ENCODE measurements around the gene C1orf159. TPM values are rescaled to one million over a fixed set of nuclear protein-coding genes. Genes with fewer than 3 reads are reported as not detected.
A peak's percentile ranks its signal among the peaks of the same experiment; 100 is the strongest.

Gene C1orf159
- total RNA-seq, 2 experiments from 2014 or later: 11.1 to 11.3 TPM

DNA sequence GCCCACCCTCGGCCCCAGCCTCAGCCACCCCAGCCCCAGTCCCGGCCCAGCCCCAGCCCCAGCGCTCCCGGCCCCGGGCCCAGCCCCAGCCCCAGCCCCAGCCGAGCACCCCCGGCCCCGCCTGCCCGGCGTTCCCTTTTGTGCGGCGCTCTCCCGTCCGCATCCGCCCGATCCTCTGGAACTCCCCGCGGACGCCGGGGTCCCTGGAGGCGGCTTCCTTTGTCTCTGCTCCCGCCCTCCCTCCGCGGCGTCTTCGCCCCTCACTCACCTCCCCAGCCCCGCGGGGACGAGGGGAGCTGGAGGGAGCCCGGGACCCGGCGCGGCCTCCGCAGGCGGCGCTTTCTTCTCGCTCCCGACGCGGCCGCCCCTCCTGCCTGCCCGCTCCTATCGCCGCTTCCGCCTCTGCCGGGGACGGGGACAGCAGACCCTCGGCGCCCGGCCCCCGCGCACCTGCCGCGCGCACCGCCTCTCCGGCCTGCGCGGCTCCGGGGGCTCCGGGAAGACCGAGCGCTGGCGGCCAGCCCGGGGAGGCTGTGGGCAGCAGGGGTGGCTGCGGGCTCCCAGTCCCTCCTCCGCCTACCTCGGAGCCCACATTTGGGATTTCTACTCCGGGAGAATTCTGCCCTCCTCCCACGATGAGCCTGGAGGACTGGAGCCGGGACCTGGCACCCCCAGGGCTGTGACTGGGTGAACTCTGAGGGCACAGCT, 82.0 kb downstream of the C1orf159 start:
- no peaks in the 10 kb centered on the region for H3K9me3 Mint-ChIP-seq
- no peak overlapping the region for H3K27ac ChIP-seq (ENCODE audit: low read depth in 1 of 2, low read length in 2 of 2)
- H3K27ac Mint-ChIP-seq: no peak overlapping the region
- peaks cover 40 to 41% of the 10 kb centered on the region in 2 experiments for H3K27me3 ChIP-seq (ENCODE audit: control insufficient read depth in 1 of 2, insufficient read depth in 2 of 2, low read length in 2 of 2)
- CTCF ChIA-PET: interaction anchor here (0.7 to 1.6 kb wide), 3 partner anchors 20 to 30 kb away, joined by 3 to 4 read pairs (median 3); partner anchors contain the start of gene ISG15
- peaks cover 9% of the 10 kb centered on the region for H3K4me1 Mint-ChIP-seq (ENCODE audit: low read depth)
- intact Hi-C loops (cut with DNase I, micrococcal nuclease): loop anchor here (1.0 to 10.0 kb wide), 4 partner anchors 258 to 408 kb away; partner anchors contain the start of genes ACAP3 (in 1 of the 2) and PUSL1 (in 1 of the 2)
- H3K36me3 ChIP-seq (ENCODE audit: insufficient read depth, low read length): no peaks in the 10 kb centered on the region
- H3K4me3 ChIP-seq (ENCODE audit: low read length): no peak overlapping the region
- H3K36me3 Mint-ChIP-seq (ENCODE audit: low read depth): no peaks in the 10 kb centered on the region
- TF ChIP-seq, protein P1, sequence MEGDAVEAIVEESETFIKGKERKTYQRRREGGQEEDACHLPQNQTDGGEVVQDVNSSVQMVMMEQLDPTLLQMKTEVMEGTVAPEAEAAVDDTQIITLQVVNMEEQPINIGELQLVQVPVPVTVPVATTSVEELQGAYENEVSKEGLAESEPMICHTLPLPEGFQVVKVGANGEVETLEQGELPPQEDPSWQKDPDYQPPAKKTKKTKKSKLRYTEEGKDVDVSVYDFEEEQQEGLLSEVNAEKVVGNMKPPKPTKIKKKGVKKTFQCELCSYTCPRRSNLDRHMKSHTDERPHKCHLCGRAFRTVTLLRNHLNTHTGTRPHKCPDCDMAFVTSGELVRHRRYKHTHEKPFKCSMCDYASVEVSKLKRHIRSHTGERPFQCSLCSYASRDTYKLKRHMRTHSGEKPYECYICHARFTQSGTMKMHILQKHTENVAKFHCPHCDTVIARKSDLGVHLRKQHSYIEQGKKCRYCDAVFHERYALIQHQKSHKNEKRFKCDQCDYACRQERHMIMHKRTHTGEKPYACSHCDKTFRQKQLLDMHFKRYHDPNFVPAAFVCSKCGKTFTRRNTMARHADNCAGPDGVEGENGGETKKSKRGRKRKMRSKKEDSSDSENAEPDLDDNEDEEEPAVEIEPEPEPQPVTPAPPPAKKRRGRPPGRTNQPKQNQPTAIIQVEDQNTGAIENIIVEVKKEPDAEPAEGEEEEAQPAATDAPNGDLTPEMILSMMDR (IDR thresholded peaks at IDR 0.05): no peak
- no peak overlapping the region for H3K4me3 Mint-ChIP-seq
- DNase-seq: peak in 2 of 14 experiments; percentile 13 to 50
- H3K27me3 Mint-ChIP-seq: peaks cover 42% of the 10 kb centered on the region
- H3K4me1 ChIP-seq (ENCODE audit: insufficient read depth, low read length): peaks cover 22% of the 10 kb centered on the region
- POLR2A ChIA-PET: no interaction called here
- ATAC-seq (ENCODE audit: poor library complexity): no peak
- H3K9me3 ChIP-seq (ENCODE audit: control insufficient read depth in 1 of 2, insufficient read depth in 1 of 2, low read length in 2 of 2): peaks cover 0 to 36% of the 10 kb centered on the region in 2 experiments

DNA sequence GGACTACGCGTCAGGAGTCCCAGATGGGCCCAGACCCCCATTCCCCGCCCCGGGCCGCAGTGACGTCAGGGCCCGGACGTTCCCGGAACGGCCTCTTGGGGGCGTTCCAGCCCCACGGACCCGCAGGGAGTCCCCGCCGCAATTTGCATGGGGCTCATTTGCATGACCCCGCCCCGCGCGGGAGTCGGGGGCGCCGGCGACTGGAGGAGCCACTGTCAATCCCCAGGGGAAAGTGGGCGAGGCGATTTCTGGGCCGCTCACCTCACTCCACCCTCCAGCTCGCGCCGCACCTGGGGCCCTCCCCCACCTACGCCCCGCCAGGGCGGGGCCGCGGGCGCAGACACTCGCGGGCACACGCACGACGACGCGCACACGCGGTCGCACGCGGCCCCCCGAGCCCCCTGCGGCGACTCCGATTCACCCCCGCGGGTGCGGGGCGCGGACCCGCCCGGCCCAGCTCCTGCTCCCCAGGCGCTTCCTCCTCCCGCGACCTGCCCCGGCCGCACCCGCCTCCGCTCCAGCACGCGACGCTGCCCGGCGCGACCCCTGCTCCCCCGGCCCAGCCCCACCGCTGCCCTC, 82.8 kb downstream of the C1orf159 start:
- Histone ChIP-seq H3K9me3 (ENCODE audit: control insufficient read depth in 1 of 2, insufficient read depth in 1 of 2, low read length in 2 of 2) (peaks cover 0 to 31% of the 10 kb centered on the region in 2 experiments), H3K36me3 (ENCODE audit: insufficient read depth, low read length) (no peaks in the 10 kb centered on the region), H3K27ac (ENCODE audit: low read depth in 1 of 2, low read length in 2 of 2) (no peak overlapping the region), H3K4me3 (ENCODE audit: low read length) (peak overlapping the region; percentile 40), H3K27me3 (ENCODE audit: control insufficient read depth in 1 of 2, insufficient read depth in 2 of 2, low read length in 2 of 2) (peaks cover 37 to 40% of the 10 kb centered on the region in 2 experiments), H3K4me1 (ENCODE audit: insufficient read depth, low read length) (peaks cover 21% of the 10 kb centered on the region)
- DNase-seq: peak; percentile 65 to 92 (median 75)
- H3K27ac Mint-ChIP-seq: no peak overlapping the region
- intact Hi-C loops (cut with DNase I, micrococcal nuclease): loop anchor here (1.0 to 10.0 kb wide), 4 partner anchors 259 to 409 kb away; partner anchors contain the start of genes ACAP3 (in 1 of the 2) and PUSL1 (in 1 of the 2)
- POLR2A ChIA-PET: no interaction called here
- H3K9me3 Mint-ChIP-seq: no peaks in the 10 kb centered on the region
- peak overlapping the region; percentile 69 for H3K4me3 Mint-ChIP-seq
- no peaks in the 10 kb centered on the region for H3K36me3 Mint-ChIP-seq (ENCODE audit: low read depth)
- peak; percentile 89 for ATAC-seq (ENCODE audit: poor library complexity)
- peaks cover 35% of the 10 kb centered on the region for H3K27me3 Mint-ChIP-seq
- H3K4me1 Mint-ChIP-seq (ENCODE audit: low read depth): peaks cover 4% of the 10 kb centered on the region
- TF ChIP-seq, protein P1 (IDR thresholded peaks at IDR 0.05): peak; percentile 73
- CTCF ChIA-PET: interaction anchor here (0.7 to 1.6 kb wide), 3 partner anchors 19 to 259 kb away, joined by 3 to 4 read pairs (median 4); partner anchors contain the start of gene ISG15

DNA sequence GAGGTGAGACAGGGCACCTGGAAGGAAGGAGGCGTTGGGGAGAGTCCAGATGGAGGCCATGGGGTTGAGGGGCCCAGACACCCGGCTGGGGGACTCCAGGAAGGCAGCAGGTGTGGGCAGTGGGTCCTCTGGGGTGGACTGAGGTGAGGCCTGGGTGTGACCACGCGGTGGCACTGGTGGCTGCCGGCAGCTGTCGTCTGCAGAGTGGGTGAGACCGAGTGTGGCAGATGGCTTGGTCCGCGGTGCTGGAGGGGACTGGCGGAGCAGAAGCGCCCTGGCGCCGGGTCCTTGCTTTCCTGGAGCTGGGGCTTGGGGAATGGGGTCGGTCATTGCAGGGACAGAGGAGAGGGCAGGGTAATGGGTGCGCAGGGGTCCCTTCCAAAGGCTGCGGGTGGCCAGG, 83.5 kb downstream of the C1orf159 start:
- no peak overlapping the region for H3K4me3 ChIP-seq (ENCODE audit: low read length)
- H3K9me3 Mint-ChIP-seq: no peaks in the 10 kb centered on the region
- CTCF ChIA-PET: interaction anchor here (1.4 to 1.6 kb wide), 2 partner anchors 27 to 259 kb away, joined by 4 read pairs; no protein-coding TSS in a partner anchor
- peaks cover 30% of the 10 kb centered on the region for H3K27me3 Mint-ChIP-seq
- H3K4me3 Mint-ChIP-seq: peak overlapping the region; percentile 48
- POLR2A ChIA-PET: no interaction called here
- TF ChIP-seq, protein P1 (IDR thresholded peaks at IDR 0.05): no peak
- H3K36me3 Mint-ChIP-seq (ENCODE audit: low read depth): no peaks in the 10 kb centered on the region
- no peaks in the 10 kb centered on the region for H3K36me3 ChIP-seq (ENCODE audit: insufficient read depth, low read length)
- no peak overlapping the region for H3K27ac ChIP-seq (ENCODE audit: low read depth in 1 of 2, low read length in 2 of 2)
- peaks cover 4% of the 10 kb centered on the region for H3K4me1 Mint-ChIP-seq (ENCODE audit: low read depth)
- intact Hi-C loops (cut with DNase I, micrococcal nuclease): loop anchor here (1.0 to 10.0 kb wide), 4 partner anchors 31 to 410 kb away; partner anchors contain the start of genes ACAP3 (in 1 of the 2) and PUSL1 (in 1 of the 2)
- H3K27me3 ChIP-seq (ENCODE audit: control insufficient read depth in 1 of 2, insufficient read depth in 2 of 2, low read length in 2 of 2): peaks cover 34 to 35% of the 10 kb centered on the region in 2 experiments
- ATAC-seq (ENCODE audit: poor library complexity) (no peak), DNase-seq (no peak)
- H3K27ac Mint-ChIP-seq: no peak overlapping the region
- H3K9me3 ChIP-seq (ENCODE audit: control insufficient read depth in 1 of 2, insufficient read depth in 1 of 2, low read length in 2 of 2): peaks cover 0 to 27% of the 10 kb centered on the region in 2 experiments
- H3K4me1 ChIP-seq (ENCODE audit: insufficient read depth, low read length): peaks cover 21% of the 10 kb centered on the region

Other genes starting within 250 kb of the C1orf159 start
- not detected for gene SAMD11, start 192.2 kb downstream of the C1orf159 start, total RNA-seq
- gene NOC2L, start 156.8 kb downstream of the C1orf159 start, total RNA-seq: 10 to 100 TPM; 50.2 to 52.0 TPM
- gene KLHL17, start 155.5 kb downstream of the C1orf159 start, total RNA-seq: 10 to 100 TPM; 13.9 TPM
- gene PLEKHN1, start 149.6 kb downstream of the C1orf159 start, total RNA-seq: under 1 TPM; 0.69 to 0.95 TPM
- not detected for gene PERM1, start 134.0 kb downstream of the C1orf159 start, total RNA-seq
- gene HES4, start 116.0 kb downstream of the C1orf159 start, total RNA-seq: 10 to 100 TPM; 29.0 to 30.9 TPM
- 10 to 100 TPM; 38.0 to 38.9 TPM for gene ISG15, start 102.6 kb downstream of the C1orf159 start, total RNA-seq
- 1 to 10 TPM; 1.5 to 2.0 TPM for gene AGRN, start 96.0 kb downstream of the C1orf159 start, total RNA-seq
- gene RNF223, start 41.8 kb downstream of the C1orf159 start, total RNA-seq: not detected
- gene TTLL10, start 57.8 kb upstream of the C1orf159 start, total RNA-seq: under 1 TPM; 0.11 to 0.59 TPM
- gene TNFRSF18, start 90.5 kb upstream of the C1orf159 start, total RNA-seq: 10 to 100 TPM; 14.8 to 17.8 TPM
- gene TNFRSF4, start 98.1 kb upstream of the C1orf159 start, total RNA-seq: 10 to 100 TPM; 27.6 to 28.6 TPM
- gene SDF4, start 115.9 kb upstream of the C1orf159 start, total RNA-seq: 10 to 100 TPM; 66.3 to 71.0 TPM
- 1 to 10 TPM; 4.9 to 5.1 TPM for gene B3GALT6, start 116.1 kb upstream of the C1orf159 start, total RNA-seq
- 1 to 10 TPM; 3.4 to 4.8 TPM for gene C1QTNF12, start 130.6 kb upstream of the C1orf159 start, total RNA-seq
- gene UBE2J2, start 157.8 kb upstream of the C1orf159 start, total RNA-seq: 10 to 100 TPM; 41.4 to 41.5 TPM
- gene SCNN1D, start 164.3 kb upstream of the C1orf159 start, total RNA-seq: 10 to 100 TPM; 12.0 to 13.3 TPM
- gene ACAP3, start 191.8 kb upstream of the C1orf159 start, total RNA-seq: 10 to 100 TPM; 45.3 to 46.4 TPM
- 10 to 100 TPM; 18.1 to 19.2 TPM for gene PUSL1, start 192.5 kb upstream of the C1orf159 start, total RNA-seq
- 100 to 1,000 TPM; 130 to 137 TPM for gene INTS11, start 208.6 kb upstream of the C1orf159 start, total RNA-seq
- 10 to 100 TPM; 11.6 to 12.9 TPM for gene CPTP, start 208.7 kb upstream of the C1orf159 start, total RNA-seq
- gene TAS1R3, start 215.2 kb upstream of the C1orf159 start, total RNA-seq: 1 to 10 TPM; 3.3 to 3.4 TPM
- gene DVL1, start 233.3 kb upstream of the C1orf159 start, total RNA-seq: 10 to 100 TPM; 44.9 to 45.5 TPM
- 1 to 10 TPM; 1.6 to 2.9 TPM for gene MXRA8, start 242.5 kb upstream of the C1orf159 start, total RNA-seq